GM12872 (cell line): ENCODE measurements around the gene DCAF7.

Experiments used
- CTCF ChIP-seq: IDR thresholded peaks from 3 replicates; pipeline ENCODE4 v1.5.1; 2011; ENCODE audit warnings: low read depth, mild to moderate bottlenecking, low read length, moderate library complexity; ENCODE audit not compliant: insufficient read depth

Gene DCAF7

GRCh38 chr17:63613663-63614062 is 63.4 kb downstream of the DCAF7 start:
- no peak for TF ChIP-seq CTCF

- no peak for TF ChIP-seq CTCF
These were observed 71.0 kb downstream of the DCAF7 start for GRCh38 chr17:63621229-63621683.

- TF ChIP-seq CTCF, result peak; percentile 6; the same call in 1 of the 3 replicates
These were observed 71.7 kb downstream of the DCAF7 start, which contains the start of gene MAP3K3 for GRCh38 chr17:63621684-63622573. MAP3K3 (plus strand) TSS chr17:63622417; CDS start chr17:63622760, 343 bp downstream.

GRCh38 chr17:63622574-63623390 is 72.5 kb downstream of the DCAF7 start:
- TF ChIP-seq CTCF, result no peak

GRCh38 chr17:63623786-63624530 is 73.7 kb downstream of the DCAF7 start:
- no peak for TF ChIP-seq CTCF

GRCh38 chr17:63624531-63624880 is 74.2 kb downstream of the DCAF7 start:
- TF ChIP-seq CTCF, result no peak
